NCI-H2196 treated with DMSO at 0.1 percent for 48 hours (cell line): Measurements from ENCODE around the gene RGMB.

Source experiments
- DNase-seq: peaks from one replicate; lab custom pipeline; 2025; ENCODE audit not compliant: unreplicated experiment; lab: John Stamatoyannopoulos, UW

Gene RGMB

DNA sequence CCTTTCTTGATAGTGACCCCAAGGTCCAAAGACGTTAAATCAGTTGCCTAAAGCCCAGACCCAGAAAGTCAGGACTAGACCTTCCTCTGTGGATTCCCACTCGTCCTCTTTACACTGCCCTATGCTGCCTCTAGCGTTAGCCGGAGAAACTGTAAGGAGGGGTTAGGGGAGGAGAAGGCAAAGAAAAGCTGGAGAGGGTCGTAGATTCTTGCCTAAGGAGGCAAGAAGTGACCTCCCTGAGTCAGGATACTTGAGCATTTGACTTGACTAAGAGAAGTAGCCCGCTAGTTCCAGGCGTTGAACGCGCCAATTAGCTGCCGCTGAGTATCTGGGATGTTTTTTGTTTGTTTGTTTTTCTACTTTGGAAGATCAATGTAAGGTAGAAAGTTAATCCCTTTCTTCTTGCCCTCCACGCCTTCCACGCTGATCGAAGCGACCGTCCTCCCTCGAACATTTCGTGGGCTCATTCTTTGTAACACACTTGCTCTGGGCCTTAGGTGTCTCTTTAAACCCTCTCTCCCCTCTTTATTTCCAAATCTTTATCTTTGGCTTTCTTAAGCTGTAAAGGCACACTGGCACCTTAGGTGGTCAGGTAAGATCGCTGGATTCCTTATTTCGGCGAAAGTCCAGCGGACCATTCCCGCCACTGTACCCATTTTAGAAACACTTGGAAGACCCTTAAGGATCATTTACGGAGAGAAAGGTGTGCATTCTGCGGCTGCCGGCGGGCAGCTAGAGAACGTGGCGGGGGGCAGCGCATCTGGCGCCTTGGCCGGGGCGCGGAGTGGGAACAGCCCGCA is 5.1 kb upstream of the RGMB start:
- no peak for DNase-seq

- no peak for DNase-seq
Observed at GRCh38 chr5:98768960-98769209, 4.6 kb upstream of the RGMB start.

- DNase-seq = no peak
Observed at GRCh38 chr5:98769210-98769958, 4.1 kb upstream of the RGMB start.

- no peak for DNase-seq
Observed at GRCh38 chr5:98769959-98770208, 3.6 kb upstream of the RGMB start.

DNA sequence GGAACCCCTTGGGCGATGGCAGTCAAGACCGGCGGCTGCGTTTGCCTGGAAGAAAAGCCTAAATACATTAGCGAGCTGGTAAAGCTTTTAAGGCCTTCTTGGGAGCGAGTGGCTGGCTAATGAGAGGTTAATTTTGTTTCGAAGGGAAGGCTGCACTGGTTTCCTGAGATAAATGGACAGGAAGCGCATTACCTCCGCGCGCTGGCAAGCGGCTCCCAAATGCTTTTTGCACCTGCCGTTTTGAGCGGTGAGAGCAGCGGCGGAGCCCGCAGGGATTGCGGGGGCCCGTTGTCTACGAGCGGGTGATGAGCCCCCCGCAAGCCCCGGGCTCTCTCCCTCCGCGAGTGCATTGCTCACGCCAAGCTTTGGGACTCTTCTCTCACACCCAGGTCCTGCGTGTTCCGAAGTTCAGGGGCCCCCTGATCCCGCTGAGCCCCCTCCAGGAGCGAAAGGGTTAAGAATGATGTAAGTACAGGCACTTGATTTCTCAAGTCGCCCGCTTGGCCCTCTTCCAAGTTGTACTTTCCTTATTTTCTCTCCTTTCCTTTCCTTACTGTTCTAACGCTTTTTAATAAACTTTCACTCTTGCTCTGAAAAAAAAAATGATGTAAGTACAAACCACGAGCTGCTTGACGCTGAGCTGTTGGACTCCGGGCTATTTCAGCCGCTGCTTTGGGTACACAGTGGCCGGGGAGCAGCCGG is 3.1 kb upstream of the RGMB start:
- DNase-seq = peak; percentile 15

GRCh38 chr5:98770911-98771322 is 2.5 kb upstream of the RGMB start:
- DNase-seq = no peak

- DNase-seq = peak; percentile 60
Observed at GRCh38 chr5:98771382-98772109, 1.9 kb upstream of the RGMB start.

DNA sequence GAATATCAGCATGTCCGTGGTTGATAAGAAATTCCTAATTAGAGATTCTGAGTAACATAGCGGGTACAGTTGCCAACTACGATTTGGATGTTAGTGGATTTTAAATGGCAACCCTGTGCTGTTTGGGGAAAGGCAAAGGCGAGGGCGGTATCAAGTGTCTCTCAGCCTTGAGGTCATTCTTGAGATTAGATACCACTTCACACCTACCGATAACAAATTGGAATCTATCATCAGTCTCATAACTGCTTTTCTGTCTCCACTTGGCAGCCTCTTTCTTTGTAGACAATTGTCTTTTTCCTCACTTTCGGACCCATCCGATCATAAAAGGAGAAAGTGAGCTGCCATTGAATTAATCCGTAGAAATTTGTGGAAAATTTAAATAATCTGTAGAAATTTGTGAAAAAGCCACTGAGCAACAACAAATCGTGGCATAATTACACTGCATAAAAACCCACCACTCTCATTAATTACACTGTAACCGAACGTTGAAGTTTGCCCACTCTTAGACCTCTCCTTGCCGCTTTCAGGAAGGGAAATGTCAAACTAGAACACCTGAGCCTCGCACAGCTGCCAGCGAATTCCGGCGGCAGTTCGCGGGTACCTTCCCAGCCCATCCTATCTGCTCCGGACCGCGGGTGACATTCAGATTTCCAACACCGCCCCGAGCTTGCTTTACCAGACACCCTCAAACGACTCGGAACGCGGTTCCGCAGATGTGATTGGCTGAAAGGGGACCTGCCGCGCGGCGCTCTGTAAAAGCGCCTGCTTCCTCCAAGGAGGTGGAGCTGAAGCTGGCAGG is 849 bp upstream of the RGMB start:
- DNase-seq = peak; percentile 83

- no peak for DNase-seq
Observed at GRCh38 chr5:98773214-98773463, 324 bp upstream of the RGMB start.

DNA sequence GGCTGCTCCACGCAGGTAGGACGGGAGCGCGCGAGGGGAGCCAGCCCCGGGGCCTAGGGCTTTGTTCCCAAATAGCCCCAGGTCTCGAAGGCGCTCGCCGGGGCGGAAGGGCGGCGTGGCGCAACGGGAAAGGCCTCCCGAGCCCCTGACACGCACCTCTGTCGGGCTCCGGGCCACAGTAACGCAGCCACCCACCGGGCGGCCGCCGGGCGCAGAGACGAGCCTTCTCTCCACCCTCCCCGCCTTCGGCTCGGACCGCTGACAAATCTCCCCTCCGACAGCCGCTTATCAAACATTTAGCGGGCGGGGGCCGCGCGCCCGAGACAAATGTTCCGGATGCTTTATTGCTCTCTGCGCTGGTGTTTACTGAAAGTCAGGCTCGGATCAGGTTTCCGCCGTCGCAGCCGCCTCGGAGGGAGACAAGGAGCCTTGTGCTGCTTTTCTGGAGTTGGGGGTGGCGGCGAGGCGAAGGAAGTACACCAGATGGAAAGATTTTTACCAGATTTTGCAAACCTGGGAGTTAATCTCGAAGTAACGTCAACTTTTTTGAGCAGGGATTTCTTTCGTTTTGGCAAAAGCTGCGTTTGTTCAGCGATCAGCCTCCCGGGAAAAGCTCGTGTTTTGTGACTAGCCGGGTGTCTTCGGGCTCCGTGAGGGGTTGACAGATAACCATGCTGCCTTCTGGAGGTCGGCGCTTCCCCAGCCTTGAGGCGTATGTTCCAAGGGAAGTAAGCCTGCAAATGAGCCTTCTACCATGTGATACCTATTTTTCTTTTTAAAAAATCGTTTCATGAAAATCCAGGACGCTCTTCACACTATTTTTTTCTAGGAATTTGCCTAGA is 950 bp downstream of the RGMB start:
- DNase-seq = peak; percentile 21

DNA sequence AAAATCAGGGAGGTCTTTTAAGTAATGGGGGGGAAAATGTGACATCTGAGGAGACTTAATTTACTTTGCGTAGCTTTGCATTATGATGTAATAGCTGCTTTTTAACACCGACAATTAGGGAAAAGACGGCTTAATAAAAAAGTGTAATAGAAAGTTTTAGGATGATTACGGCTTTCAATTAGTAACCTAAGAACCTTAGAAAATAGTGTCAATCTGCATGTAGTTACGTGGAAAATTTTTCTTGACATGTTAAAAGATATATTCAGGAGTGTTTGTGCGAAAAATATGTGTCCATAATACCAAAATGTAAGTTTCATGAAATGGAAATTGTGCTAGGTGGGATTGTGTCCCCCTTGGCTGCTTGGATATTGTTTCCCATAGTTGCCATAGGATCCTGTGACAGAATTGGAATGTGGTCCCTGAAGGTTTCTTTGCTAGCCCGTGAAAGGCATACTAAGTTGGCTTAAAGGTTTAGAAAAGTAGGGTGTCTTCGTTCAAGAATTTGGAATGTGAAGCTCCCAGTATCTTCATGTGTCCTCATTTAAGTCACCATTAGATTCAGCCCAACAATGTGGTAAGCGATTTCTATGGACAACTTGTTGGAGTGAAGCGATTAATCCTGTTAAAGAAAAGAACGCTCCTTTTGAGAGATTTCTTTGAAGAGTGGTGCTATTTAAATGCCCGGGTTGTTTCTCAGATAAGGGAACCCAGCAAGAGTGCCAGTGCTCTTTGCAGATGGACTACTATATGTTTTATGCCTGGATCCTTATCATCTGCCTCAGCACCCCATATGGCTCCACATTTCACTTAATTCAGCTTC is 2.0 kb downstream of the RGMB start:
- DNase-seq = no peak

DNA sequence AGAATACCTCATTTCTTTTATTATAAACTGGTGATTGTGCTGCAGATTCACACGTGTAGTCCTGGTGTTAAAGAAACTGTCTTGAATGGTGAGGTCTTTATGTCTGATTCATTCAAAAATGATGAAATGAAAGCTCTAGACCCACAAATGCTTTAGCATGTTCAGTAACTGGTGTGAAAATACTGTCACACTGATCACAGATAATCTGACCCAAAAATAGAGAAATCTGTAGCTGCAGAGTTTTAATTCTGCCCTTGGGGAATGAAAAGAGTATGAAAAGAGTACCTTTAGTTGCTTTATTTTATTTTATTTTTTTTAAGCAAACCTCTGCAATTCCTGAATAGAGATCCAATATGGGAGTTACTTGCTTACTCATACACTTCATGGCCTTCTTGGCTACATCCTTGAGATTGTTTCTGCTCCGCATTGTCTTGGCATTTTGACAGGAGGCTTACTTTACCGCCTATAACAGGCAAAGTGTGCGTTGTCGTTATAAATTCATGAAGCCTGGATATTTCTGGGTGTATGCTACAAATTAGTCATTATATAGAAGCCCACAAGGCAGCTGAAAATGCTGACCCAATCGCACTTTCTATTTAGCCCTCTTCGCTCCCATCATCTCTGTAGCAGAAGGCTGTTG is 2.7 kb downstream of the RGMB start:
- DNase-seq = no peak

DNA sequence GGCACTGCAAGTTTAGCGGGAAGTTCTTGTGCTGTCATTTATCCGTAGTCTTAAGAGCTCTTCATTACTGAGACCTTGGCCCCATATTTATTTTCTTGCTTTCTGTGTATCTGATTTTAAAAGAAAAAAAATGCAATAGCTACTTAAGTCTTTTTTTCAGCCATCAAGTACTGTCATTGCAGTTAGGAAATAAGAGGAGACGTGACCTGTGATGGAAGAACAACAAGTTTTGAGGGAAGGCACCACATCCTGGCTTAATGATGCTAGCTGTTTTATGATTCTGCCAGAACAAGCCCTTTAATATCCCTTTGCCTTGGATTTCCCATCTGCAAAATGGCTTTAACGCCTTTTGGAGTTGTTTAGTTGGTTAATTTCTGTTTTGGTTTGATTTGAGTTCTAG is 3.8 kb downstream of the RGMB start:
- no peak for DNase-seq

DNA sequence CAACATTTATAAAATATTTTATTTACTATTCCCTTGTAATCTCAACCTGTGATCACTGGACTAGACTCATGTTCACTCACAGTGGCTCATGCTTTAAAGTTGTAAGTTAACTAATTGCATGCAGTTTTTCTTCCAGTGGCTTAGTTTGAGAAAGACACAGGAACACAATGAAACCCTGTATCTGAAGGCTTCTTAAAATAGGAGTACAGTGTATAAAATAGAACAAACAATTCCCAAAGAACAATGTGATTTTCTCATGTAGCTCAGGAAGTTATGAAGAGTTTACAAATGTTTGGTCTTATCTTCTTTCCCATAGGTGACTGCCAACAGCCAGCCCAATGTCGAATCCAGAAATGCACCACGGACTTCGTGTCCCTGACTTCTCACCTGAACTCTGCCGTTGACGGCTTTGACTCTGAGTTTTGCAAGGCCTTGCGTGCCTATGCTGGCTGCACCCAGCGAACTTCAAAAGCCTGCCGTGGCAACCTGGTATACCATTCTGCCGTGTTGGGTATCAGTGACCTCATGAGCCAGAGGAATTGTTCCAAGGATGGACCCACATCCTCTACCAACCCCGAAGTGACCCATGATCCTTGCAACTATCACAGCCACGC is 5.9 kb downstream of the RGMB start:
- DNase-seq = no peak

DNA sequence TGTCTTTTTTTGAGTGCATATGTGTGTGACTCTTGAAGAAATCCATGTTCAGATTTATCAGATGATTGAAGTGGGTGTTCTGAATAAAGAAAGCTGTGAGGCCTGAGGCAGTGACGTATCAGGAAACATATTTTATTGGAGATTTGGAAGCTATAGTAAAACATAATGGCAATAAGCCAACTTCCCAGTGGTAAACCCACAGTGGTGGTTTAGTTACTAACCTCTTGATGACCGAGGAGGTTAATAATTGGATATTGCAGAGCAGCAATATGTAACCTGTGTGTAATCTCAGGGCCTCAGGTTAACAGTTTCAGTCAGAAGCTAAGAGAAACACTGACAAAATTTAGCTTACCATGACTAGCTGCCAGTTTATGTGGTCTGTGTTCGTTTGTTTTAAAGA is 6.9 kb downstream of the RGMB start:
- no peak for DNase-seq

- DNase-seq = no peak
Observed at GRCh38 chr5:98781520-98781919, 8.1 kb downstream of the RGMB start.

- no peak for DNase-seq
Observed at GRCh38 chr5:98781964-98782363, 8.5 kb downstream of the RGMB start.

GRCh38 chr5:98783051-98783649 is 9.7 kb downstream of the RGMB start:
- no peak for DNase-seq
